OCI-LY1 (cell line): ENCODE results near the gene PARVA.

ENCODE experiments used
- H2AFZ ChIP-seq: fragments of 200-600 bp; sonication (generic), shearing (Covaris generic); 2 replicates; pipeline ENCODE4 v1.6.0; 2014; ENCODE audit warnings: antibody characterized with exemption, mild to moderate bottlenecking, low read length
- H3F3A ChIP-seq: fragments of 200-600 bp; sonication (generic), shearing (Covaris generic); 2 replicates; pipeline ENCODE4 v1.6.0; 2014; ENCODE audit warnings: mild to moderate bottlenecking, antibody characterized with exemption, low read length, moderate library complexity; ENCODE audit not compliant: insufficient read depth
- H3K27ac ChIP-seq: fragments of 200-600 bp; sonication (generic); 2 replicates; pipeline ENCODE4 v1.5.1; 2014; ENCODE audit warnings: low read length, mixed run types, mild to moderate bottlenecking, low read depth; ENCODE audit not compliant: poor library complexity, severe bottlenecking
- H3K27me3 ChIP-seq: fragments of 200-600 bp; sonication (generic); 2 replicates; pipeline ENCODE4 v1.6.0; 2014; ENCODE audit warnings: antibody characterized with exemption, mild to moderate bottlenecking, low read length, moderate library complexity; ENCODE audit not compliant: insufficient read depth
- H3K36me3 ChIP-seq: fragments of 200-600 bp; sonication (generic); 2 replicates; pipeline ENCODE4 v1.6.1; 2014; ENCODE audit warnings: mild to moderate bottlenecking, antibody characterized with exemption, low read length, moderate library complexity, mixed read lengths; ENCODE audit not compliant: insufficient read depth
- H3K4me1 ChIP-seq: fragments of 200-600 bp; sonication (generic); 2 replicates; pipeline ENCODE4 v1.5.1; 2014; ENCODE audit warnings: mild to moderate bottlenecking, low read length, moderate library complexity; ENCODE audit not compliant: insufficient read depth, severe bottlenecking
- H3K4me2 ChIP-seq: fragments of 200-600 bp; sonication (generic), shearing (Covaris generic); 2 replicates; pipeline ENCODE4 v1.6.1; 2014; ENCODE audit warnings: low read length
- H3K4me3 ChIP-seq: fragments of 200-600 bp; sonication (generic); 2 replicates; pipeline ENCODE4 v1.5.1; 2014; ENCODE audit warnings: low read length, low read depth, mild to moderate bottlenecking, mixed read lengths; ENCODE audit not compliant: poor library complexity, severe bottlenecking
- H3K79me2 ChIP-seq: fragments of 200-600 bp; shearing (Covaris generic); 2 replicates; pipeline ENCODE4 v1.6.1; 2016; ENCODE audit warnings: mixed run types, low read length, mixed read lengths; ENCODE audit not compliant: insufficient read depth
- H3K9ac ChIP-seq: fragments of 200-600 bp; sonication (generic), shearing (Covaris generic); 2 replicates; pipeline ENCODE4 v1.6.1; 2014; ENCODE audit warnings: mild to moderate bottlenecking, low read length, mixed read lengths
- H3K9me2 ChIP-seq: fragments of 200-600 bp; sonication (generic), shearing (Covaris generic); 2 replicates; pipeline ENCODE4 v1.6.1; 2014; ENCODE audit warnings: low read depth, mild to moderate bottlenecking, low read length, mixed read lengths
- H3K9me3 ChIP-seq: fragments of 200-600 bp; shearing (Covaris generic); 2 replicates; pipeline ENCODE4 v1.6.1; 2014; ENCODE audit warnings: low read length, mixed read lengths
- H4K20me1 ChIP-seq: fragments of 200-600 bp; sonication (generic), shearing (Covaris generic); 2 replicates; pipeline ENCODE4 v1.6.0; 2016; ENCODE audit warnings: mild to moderate bottlenecking, low read length; ENCODE audit not compliant: insufficient read depth
- CTCF ChIP-seq: fragments of 200-600 bp; sonication (generic), shearing (Covaris generic); IDR thresholded peaks from 2 replicates; pipeline ENCODE4 v1.5.1; 2017; ENCODE audit warnings: mild to moderate bottlenecking, antibody characterized with exemption, low read length, moderate library complexity, mixed read lengths
- EZH2 ChIP-seq: fragments of 200-600 bp; sonication (generic), shearing (Covaris generic); IDR thresholded peaks from 2 replicates; pipeline ENCODE4 v1.8.0; 2017; ENCODE audit warnings: borderline replicate concordance, mixed run types, mild to moderate bottlenecking, antibody characterized with exemption, low read length, moderate library complexity, mixed read lengths

The PARVA gene

GRCh38 chr11:12434325-12434654 is 56.9 kb downstream of the PARVA start:
- no peak overlapping the region for H3K27ac ChIP-seq
- TF ChIP-seq CTCF, result no peak
- no peak for TF ChIP-seq EZH2
- no peaks in the 10 kb centered on the region for H3K27me3 ChIP-seq
- no peaks in the 10 kb centered on the region for H3K36me3 ChIP-seq
- no peaks in the 10 kb centered on the region for H3F3A ChIP-seq
- H3K4me2 ChIP-seq, result no peak overlapping the region
- no peaks in the 10 kb centered on the region for H3K79me2 ChIP-seq
- H3K4me3 ChIP-seq, result no peak overlapping the region
- H3K9me2 ChIP-seq, result no peaks in the 10 kb centered on the region
- H3K4me1 ChIP-seq, result no peaks in the 10 kb centered on the region
- H3K9me3 ChIP-seq, result no peaks in the 10 kb centered on the region
- no peak overlapping the region for H3K9ac ChIP-seq
- no peaks in the 10 kb centered on the region for H4K20me1 ChIP-seq
- H2AFZ ChIP-seq, result no peak overlapping the region

GRCh38 chr11:12435264-12435663 is 57.9 kb downstream of the PARVA start:
- H3K9me3 ChIP-seq, result no peaks in the 10 kb centered on the region
- no peaks in the 10 kb centered on the region for H3K36me3 ChIP-seq
- no peak overlapping the region for H3K4me3 ChIP-seq
- no peak overlapping the region for H3K27ac ChIP-seq
- TF ChIP-seq CTCF (no peak), EZH2 (no peak)
- H3K79me2 ChIP-seq, result no peaks in the 10 kb centered on the region
- H4K20me1 ChIP-seq, result no peaks in the 10 kb centered on the region
- H3K9me2 ChIP-seq, result no peaks in the 10 kb centered on the region
- no peak overlapping the region for H3K4me2 ChIP-seq
- H3K4me1 ChIP-seq, result no peaks in the 10 kb centered on the region
- H3F3A ChIP-seq, result no peaks in the 10 kb centered on the region
- no peaks in the 10 kb centered on the region for H3K27me3 ChIP-seq
- H3K9ac ChIP-seq, result no peak overlapping the region
- no peak overlapping the region for H2AFZ ChIP-seq

GRCh38 chr11:12436266-12436665 is 58.9 kb downstream of the PARVA start:
- no peak overlapping the region for H3K9ac ChIP-seq

More at GRCh38 chr11:12436266-12436665, 58.9 kb downstream of the PARVA start:
- TF ChIP-seq EZH2, result no peak
- TF ChIP-seq CTCF, result no peak
- no peak overlapping the region for H3K27ac ChIP-seq
- no peaks in the 10 kb centered on the region for H3K79me2 ChIP-seq
- H3K4me2 ChIP-seq, result no peak overlapping the region
- H4K20me1 ChIP-seq, result no peaks in the 10 kb centered on the region
- H3F3A ChIP-seq, result no peaks in the 10 kb centered on the region
- H3K9me2 ChIP-seq, result no peaks in the 10 kb centered on the region
- no peak overlapping the region for H3K4me3 ChIP-seq
- H3K9me3 ChIP-seq, result no peaks in the 10 kb centered on the region
- H3K36me3 ChIP-seq, result no peaks in the 10 kb centered on the region
- H3K4me1 ChIP-seq, result no peaks in the 10 kb centered on the region
- no peak overlapping the region for H2AFZ ChIP-seq
- no peaks in the 10 kb centered on the region for H3K27me3 ChIP-seq
